Loucy (cell line): ENCODE data around the gene KIAA0930.

Experiments used
- H2AFZ ChIP-seq: fragments of 200-600 bp; sonication (generic); 2 replicates; pipeline ENCODE4 v1.6.0; 2016; ENCODE audit warnings: antibody characterized with exemption, mild to moderate bottlenecking, low read length, moderate library complexity
- H3F3A ChIP-seq: fragments of 200-600 bp; 2 replicates; pipeline ENCODE4 v1.6.0; 2016; ENCODE audit warnings: antibody characterized with exemption, low read depth, mild to moderate bottlenecking
- H3K27me3 ChIP-seq: fragments of 200-600 bp; sonication (generic); 2 replicates; pipeline ENCODE4 v1.6.1; 2014; ENCODE audit warnings: low read length, mild to moderate bottlenecking; ENCODE audit not compliant: insufficient read depth, poor library complexity, severe bottlenecking
- H3K36me3 ChIP-seq: fragments of 200-600 bp; sonication (generic); 2 replicates; pipeline ENCODE4 v1.6.1; 2016; ENCODE audit warnings: low read length; ENCODE audit not compliant: insufficient read depth
- H3K4me1 ChIP-seq: fragments of 200-600 bp; sonication (generic); 2 replicates; pipeline ENCODE4 v1.5.1; 2014; ENCODE audit warnings: low read length, mild to moderate bottlenecking; ENCODE audit not compliant: insufficient read depth, poor library complexity, severe bottlenecking
- H3K4me2 ChIP-seq: fragments of 200-600 bp; sonication (generic); 2 replicates; pipeline ENCODE4 v1.6.0; 2014; ENCODE audit warnings: antibody characterized with exemption, low read length, low read depth, mild to moderate bottlenecking; ENCODE audit not compliant: poor library complexity, severe bottlenecking
- H3K4me3 ChIP-seq: fragments of 200-600 bp; sonication (generic); 2 replicates; pipeline ENCODE4 v1.5.1; 2014; ENCODE audit warnings: low read length, mild to moderate bottlenecking, mixed read lengths; ENCODE audit not compliant: poor library complexity, severe bottlenecking
- H3K79me2 ChIP-seq: fragments of 200-600 bp; sonication (generic); 2 replicates; pipeline ENCODE4 v1.6.1; 2014; ENCODE audit warnings: low read length; ENCODE audit not compliant: insufficient read depth
- H3K9ac ChIP-seq: fragments of 200-600 bp; sonication (generic); 2 replicates; pipeline ENCODE4 v1.6.0; 2014; ENCODE audit warnings: mild to moderate bottlenecking, low read depth, low read length, moderate library complexity; ENCODE audit not compliant: poor library complexity, severe bottlenecking
- H3K9me2 ChIP-seq: fragments of 200-600 bp; sonication (generic); replicated peaks from 2 replicates; pipeline ENCODE4 v1.6.1; 2016; ENCODE audit warnings: low read depth, low read length, mixed read lengths
- H3K9me3 ChIP-seq: fragments of 200-600 bp; sonication (generic); 2 replicates; pipeline ENCODE4 v1.6.1; 2014; ENCODE audit warnings: mild to moderate bottlenecking, antibody characterized with exemption, low read length, low read depth; ENCODE audit not compliant: insufficient read depth
- H4K20me1 ChIP-seq: fragments of 200-600 bp; sonication (generic); 2 replicates; pipeline ENCODE4 v1.6.0; 2014; ENCODE audit warnings: antibody characterized with exemption, low read length, mild to moderate bottlenecking; ENCODE audit not compliant: insufficient read depth, poor library complexity, severe bottlenecking
- EZH2phosphoT487 ChIP-seq: fragments of 200-600 bp; IDR thresholded peaks from 2 replicates; pipeline ENCODE4 v1.6.1; 2018; ENCODE audit warnings: antibody characterized with exemption, mild to moderate bottlenecking, moderate library complexity, borderline replicate concordance
- TF ChIP-seq, protein P1 (sequence below): fragments of 200-600 bp; sonication (generic); conservative IDR thresholded peaks from 2 replicates; pipeline ENCODE4 v1.5.1; 2014; ENCODE audit warnings: mild to moderate bottlenecking, antibody characterized with exemption, low read length

Gene KIAA0930

DNA sequence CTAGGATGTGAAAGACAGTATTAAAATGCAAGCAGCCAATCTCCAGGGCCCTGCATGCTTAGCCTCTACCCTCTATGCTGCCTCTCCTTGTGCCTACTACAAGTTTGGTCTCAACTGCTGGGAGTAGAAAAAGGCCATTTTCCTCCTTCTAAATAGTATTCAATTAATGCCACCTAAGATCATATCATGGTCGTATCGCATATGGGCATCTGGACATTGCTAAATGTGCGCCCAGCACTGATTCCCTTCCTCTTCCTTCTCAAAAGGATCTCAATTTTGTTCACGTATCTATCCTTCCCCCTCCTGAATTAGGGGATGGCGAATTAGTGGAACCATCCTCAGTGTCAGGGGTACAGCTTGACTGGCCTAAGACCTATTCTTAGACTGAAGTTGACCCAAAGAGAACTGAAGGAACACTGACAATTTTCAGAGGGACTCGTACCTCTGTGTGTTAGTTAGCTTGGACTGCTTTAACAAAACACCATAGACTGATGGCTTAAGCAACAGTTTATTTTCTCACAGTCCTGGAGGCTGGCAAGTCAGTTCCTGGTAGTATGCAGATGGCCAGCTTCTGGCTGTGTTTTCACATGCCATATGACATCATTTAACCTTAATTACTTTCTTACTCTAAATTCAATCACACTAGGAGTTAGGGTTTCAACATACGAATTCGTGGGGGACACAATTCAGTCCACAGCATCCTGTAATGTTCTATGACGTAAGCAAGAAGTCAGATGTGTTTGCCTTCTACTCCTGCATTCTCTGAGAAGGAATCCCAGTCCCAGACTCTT is 85.4 kb downstream of the KIAA0930 start:
- Histone ChIP-seq H3K9ac (no peak overlapping the region), H3K36me3 (no peaks in the 10 kb centered on the region), H3K27me3 (no peaks in the 10 kb centered on the region), H4K20me1 (peaks cover 10% of the 10 kb centered on the region), H2AFZ (no peak overlapping the region), H3F3A (no peaks in the 10 kb centered on the region), H3K4me3 (no peak overlapping the region), H3K79me2 (peaks cover 16% of the 10 kb centered on the region), H3K9me2 (no peaks in the 10 kb centered on the region), H3K4me1 (peaks cover 45% of the 10 kb centered on the region), H3K9me3 (no peaks in the 10 kb centered on the region), H3K4me2 (no peak overlapping the region)
- TF ChIP-seq, protein P1, sequence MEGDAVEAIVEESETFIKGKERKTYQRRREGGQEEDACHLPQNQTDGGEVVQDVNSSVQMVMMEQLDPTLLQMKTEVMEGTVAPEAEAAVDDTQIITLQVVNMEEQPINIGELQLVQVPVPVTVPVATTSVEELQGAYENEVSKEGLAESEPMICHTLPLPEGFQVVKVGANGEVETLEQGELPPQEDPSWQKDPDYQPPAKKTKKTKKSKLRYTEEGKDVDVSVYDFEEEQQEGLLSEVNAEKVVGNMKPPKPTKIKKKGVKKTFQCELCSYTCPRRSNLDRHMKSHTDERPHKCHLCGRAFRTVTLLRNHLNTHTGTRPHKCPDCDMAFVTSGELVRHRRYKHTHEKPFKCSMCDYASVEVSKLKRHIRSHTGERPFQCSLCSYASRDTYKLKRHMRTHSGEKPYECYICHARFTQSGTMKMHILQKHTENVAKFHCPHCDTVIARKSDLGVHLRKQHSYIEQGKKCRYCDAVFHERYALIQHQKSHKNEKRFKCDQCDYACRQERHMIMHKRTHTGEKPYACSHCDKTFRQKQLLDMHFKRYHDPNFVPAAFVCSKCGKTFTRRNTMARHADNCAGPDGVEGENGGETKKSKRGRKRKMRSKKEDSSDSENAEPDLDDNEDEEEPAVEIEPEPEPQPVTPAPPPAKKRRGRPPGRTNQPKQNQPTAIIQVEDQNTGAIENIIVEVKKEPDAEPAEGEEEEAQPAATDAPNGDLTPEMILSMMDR: no peak
- TF ChIP-seq EZH2phosphoT487: no peak

DNA sequence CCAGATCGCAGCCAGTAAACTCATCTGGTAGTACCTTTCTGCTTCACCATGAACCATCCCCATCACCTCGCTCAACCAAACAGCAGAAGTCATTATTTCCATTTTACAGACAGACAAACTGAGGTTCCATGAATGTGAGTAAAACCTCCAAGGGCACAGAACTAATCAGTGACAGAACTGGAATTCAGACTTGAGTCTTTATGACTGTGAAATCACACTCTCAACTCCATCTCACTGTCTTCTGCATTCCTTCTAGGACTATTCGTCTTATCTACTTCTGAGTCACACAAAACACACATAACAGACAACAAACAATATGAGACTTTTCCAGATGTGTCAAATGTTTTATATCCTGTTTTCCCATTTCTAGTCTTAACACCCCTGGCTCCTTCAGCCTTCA is 86.3 kb downstream of the KIAA0930 start:
- no peak overlapping the region for H3K4me3 ChIP-seq
- no peak overlapping the region for H2AFZ ChIP-seq
- no peaks in the 10 kb centered on the region for H3K36me3 ChIP-seq
- H3K9ac ChIP-seq: no peak overlapping the region
- TF ChIP-seq, protein P1: no peak
- no peak for TF ChIP-seq EZH2phosphoT487
- H4K20me1 ChIP-seq: peaks cover 2% of the 10 kb centered on the region
- no peaks in the 10 kb centered on the region for H3F3A ChIP-seq
- no peaks in the 10 kb centered on the region for H3K27me3 ChIP-seq
- peaks cover 8% of the 10 kb centered on the region for H3K79me2 ChIP-seq
- no peaks in the 10 kb centered on the region for H3K9me3 ChIP-seq
- no peaks in the 10 kb centered on the region for H3K9me2 ChIP-seq
- no peak overlapping the region for H3K4me2 ChIP-seq
- H3K4me1 ChIP-seq: peaks cover 39% of the 10 kb centered on the region

DNA sequence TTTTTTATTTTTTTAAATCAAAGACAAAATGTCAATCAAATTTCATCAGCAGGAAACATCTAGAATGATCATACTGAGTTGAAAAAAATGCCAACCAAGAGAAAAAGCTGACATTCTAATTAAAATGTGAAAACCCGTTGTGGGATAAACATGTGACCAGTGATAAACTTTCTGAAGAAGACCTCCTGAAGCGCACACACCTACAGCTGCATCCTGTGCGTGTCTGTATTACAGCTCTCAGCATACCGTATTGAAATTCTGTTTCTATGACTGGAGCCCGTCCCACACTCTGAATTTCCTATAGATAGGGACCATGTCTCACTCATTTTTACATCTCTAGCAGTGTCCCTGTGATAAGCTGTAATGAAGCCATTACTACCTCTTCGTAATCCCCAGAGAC is 89.2 kb downstream of the KIAA0930 start:
- TF ChIP-seq, protein P1: no peak
- TF ChIP-seq EZH2phosphoT487: no peak
- no peaks in the 10 kb centered on the region for H3K36me3 ChIP-seq
- H3K9me2 ChIP-seq: no peaks in the 10 kb centered on the region
- H3K4me1 ChIP-seq: peaks cover 22% of the 10 kb centered on the region
- no peaks in the 10 kb centered on the region for H3K79me2 ChIP-seq
- no peak overlapping the region for H3K4me3 ChIP-seq
- H3K4me2 ChIP-seq: peak overlapping the region; percentile 29
- no peak overlapping the region for H3K9ac ChIP-seq
- H3F3A ChIP-seq: no peaks in the 10 kb centered on the region
- H2AFZ ChIP-seq: no peak overlapping the region
- no peaks in the 10 kb centered on the region for H3K27me3 ChIP-seq
- H3K9me3 ChIP-seq: no peaks in the 10 kb centered on the region
- no peaks in the 10 kb centered on the region for H4K20me1 ChIP-seq
